Mononuclear cell (primary cell): ENCODE measurements around the gene IGFBPL1. TPM values are rescaled to one million over a fixed set of nuclear protein-coding genes. Genes with fewer than 3 reads are reported as not detected.
"Not testable (repeated sequence)": the region's sequence is repeated elsewhere in the genome, so short reads cannot be mapped to it uniquely, and the experiment has no call there.

ENCODE experiments used
- H3K27me3 ChIP-seq: 2 replicates; pipeline ENCODE4 v1.6.0; 2011; ENCODE audit warnings: low read length, control low read depth; ENCODE audit not compliant: insufficient read depth
- H3K4me1 ChIP-seq: 2 replicates; pipeline ENCODE4 v1.5.1; 2011; ENCODE audit warnings: mild to moderate bottlenecking, low read length, control low read depth; ENCODE audit not compliant: insufficient read depth
- H3K4me3 ChIP-seq: 2 replicates; pipeline ENCODE4 v1.5.1; 2011; ENCODE audit warnings: mild to moderate bottlenecking, low read length, moderate library complexity
- H3K9me3 ChIP-seq: 2 replicates; pipeline ENCODE4 v1.5.1; 2011; ENCODE audit warnings: low read depth, mild to moderate bottlenecking, control low read depth, low read length
- total RNA-seq: library from RNA; depleted of rRNA; stranded (reverse); fragments of >200 nt; gene quantifications from one replicate; pipeline ENCODE4 v1.2.3, GENCODE V29; 2012

Gene IGFBPL1
- total RNA-seq, 1 donor: not detected

GRCh38 chr9:38380872-38381534 lies 43.3 kb downstream of the IGFBPL1 start:
- Histone ChIP-seq H3K27me3 (no peaks in the 10 kb centered on the region), H3K4me1 (no peaks in the 10 kb centered on the region), H3K9me3 (no peaks in the 10 kb centered on the region), H3K4me3 (no peak overlapping the region)

- Histone ChIP-seq H3K4me1 (no peaks in the 10 kb centered on the region), H3K27me3 (no peaks in the 10 kb centered on the region), H3K9me3 (no peaks in the 10 kb centered on the region), H3K4me3 (no peak overlapping the region)
Measured at GRCh38 chr9:38380230-38380871, 43.9 kb downstream of the IGFBPL1 start.

GRCh38 chr9:38377336-38378083 lies 46.7 kb downstream of the IGFBPL1 start:
- H3K9me3 ChIP-seq, H3K27me3 ChIP-seq, H3K4me3 ChIP-seq, H3K4me1 ChIP-seq: not testable (repeated sequence)

- no peaks in the 10 kb centered on the region for H3K27me3 ChIP-seq
- no peaks in the 10 kb centered on the region for H3K4me1 ChIP-seq
- H3K9me3 ChIP-seq: no peaks in the 10 kb centered on the region
- no peak overlapping the region for H3K4me3 ChIP-seq
Measured at GRCh38 chr9:38376021-38376670, 48.1 kb downstream of the IGFBPL1 start.

GRCh38 chr9:38375572-38375963 lies 48.7 kb downstream of the IGFBPL1 start:
- Histone ChIP-seq H3K4me1 (no peaks in the 10 kb centered on the region), H3K4me3 (no peak overlapping the region), H3K9me3 (no peaks in the 10 kb centered on the region), H3K27me3 (no peaks in the 10 kb centered on the region)

GRCh38 chr9:38374847-38375571 lies 49.2 kb downstream of the IGFBPL1 start:
- H3K4me1 ChIP-seq: no peaks in the 10 kb centered on the region
- H3K27me3 ChIP-seq: no peaks in the 10 kb centered on the region
- no peaks in the 10 kb centered on the region for H3K9me3 ChIP-seq
- no peak overlapping the region for H3K4me3 ChIP-seq

GRCh38 chr9:38373679-38374078 lies 50.6 kb downstream of the IGFBPL1 start:
- H3K4me3 ChIP-seq: no peak overlapping the region
- H3K9me3 ChIP-seq: no peaks in the 10 kb centered on the region
- no peaks in the 10 kb centered on the region for H3K27me3 ChIP-seq
- H3K4me1 ChIP-seq: no peaks in the 10 kb centered on the region

GRCh38 chr9:38372762-38373619 lies 51.3 kb downstream of the IGFBPL1 start:
- H3K9me3 ChIP-seq: no peaks in the 10 kb centered on the region
- H3K4me3 ChIP-seq: no peak overlapping the region
- H3K4me1 ChIP-seq: no peaks in the 10 kb centered on the region
- no peaks in the 10 kb centered on the region for H3K27me3 ChIP-seq

- Histone ChIP-seq H3K4me1 (no peaks in the 10 kb centered on the region), H3K4me3 (no peak overlapping the region), H3K9me3 (no peaks in the 10 kb centered on the region), H3K27me3 (no peaks in the 10 kb centered on the region)
Measured at GRCh38 chr9:38371495-38371894, 52.8 kb downstream of the IGFBPL1 start.

GRCh38 chr9:38370176-38370575 lies 54.1 kb downstream of the IGFBPL1 start:
- H3K4me1 ChIP-seq: no peaks in the 10 kb centered on the region
- H3K9me3 ChIP-seq: no peaks in the 10 kb centered on the region
- H3K4me3 ChIP-seq: no peak overlapping the region
- H3K27me3 ChIP-seq: no peaks in the 10 kb centered on the region

GRCh38 chr9:38368731-38369130 lies 55.5 kb downstream of the IGFBPL1 start:
- Histone ChIP-seq H3K4me3 (no peak overlapping the region), H3K4me1 (no peaks in the 10 kb centered on the region), H3K9me3 (no peaks in the 10 kb centered on the region), H3K27me3 (no peaks in the 10 kb centered on the region)

GRCh38 chr9:38367898-38368297 lies 56.4 kb downstream of the IGFBPL1 start:
- Histone ChIP-seq H3K4me3 (no peak overlapping the region), H3K4me1 (peaks cover 4% of the 10 kb centered on the region), H3K27me3 (no peaks in the 10 kb centered on the region), H3K9me3 (no peaks in the 10 kb centered on the region)

GRCh38 chr9:38363589-38363925 lies 60.7 kb downstream of the IGFBPL1 start:
- Histone ChIP-seq H3K4me3 (no peak overlapping the region), H3K27me3 (no peaks in the 10 kb centered on the region), H3K4me1 (peaks cover 5% of the 10 kb centered on the region), H3K9me3 (no peaks in the 10 kb centered on the region)
